Osteoblast (primary cell): ENCODE results near the gene PVR. TPM values are rescaled to one million over a fixed set of nuclear protein-coding genes. Genes with fewer than 3 reads are reported as not detected.

Source experiments
- DNase-seq: peaks from one replicate; pipeline ENCODE4 v3.0.0; 2011; ENCODE audit warnings: low spot score, mixed read lengths; ENCODE audit not compliant: insufficient read length; ENCODE audit errors: missing footprints
- H2AFZ ChIP-seq: 2 replicates; pipeline ENCODE4 v1.6.0; 2011; ENCODE audit warnings: mild to moderate bottlenecking, low read length
- H3K27ac ChIP-seq: 2 replicates; pipeline ENCODE4 v1.5.1; 2011; ENCODE audit warnings: mild to moderate bottlenecking, low read depth, low read length, moderate library complexity
- H3K27me3 ChIP-seq: 2 replicates; pipeline ENCODE4 v1.6.0; 2012; ENCODE audit warnings: mild to moderate bottlenecking, control low read depth, inconsistent platforms, low read length, moderate library complexity; ENCODE audit not compliant: insufficient read depth
- H3K36me3 ChIP-seq: 2 replicates; pipeline ENCODE4 v1.5.1; 2011; ENCODE audit warnings: mild to moderate bottlenecking, low read length, control low read depth, moderate library complexity; ENCODE audit not compliant: insufficient read depth
- H3K4me1 ChIP-seq: 2 replicates; pipeline ENCODE4 v1.5.1; 2011; ENCODE audit warnings: mild to moderate bottlenecking, low read length, control low read depth, moderate library complexity; ENCODE audit not compliant: insufficient read depth
- H3K4me2 ChIP-seq: 2 replicates; pipeline ENCODE4 v1.6.0; 2011; ENCODE audit warnings: mild to moderate bottlenecking, low read length; ENCODE audit not compliant: insufficient read depth
- H3K4me3 ChIP-seq: fragments of 200-600 bp; sonication (generic); 3 replicates; pipeline ENCODE4 v1.5.1; 2012; ENCODE audit warnings: mild to moderate bottlenecking, low read length, inconsistent platforms; ENCODE audit not compliant: insufficient read depth
- H3K79me2 ChIP-seq: 2 replicates; pipeline ENCODE4 v1.6.0; 2012; ENCODE audit warnings: mild to moderate bottlenecking, low read length, control low read depth, inconsistent platforms; ENCODE audit not compliant: insufficient read depth
- H3K9me3 ChIP-seq: 2 replicates; pipeline ENCODE4 v1.5.1; 2011; ENCODE audit warnings: low read depth, low read length, control low read depth
- H4K20me1 ChIP-seq: 2 replicates; pipeline ENCODE4 v1.6.0; 2012; ENCODE audit warnings: mild to moderate bottlenecking, low read length, control low read depth; ENCODE audit not compliant: insufficient read depth
- total RNA-seq: library from RNA; depleted of rRNA; stranded (reverse); fragments of >200 nt; gene quantifications from 2 replicates; pipeline ENCODE4 v1.2.3, GENCODE V29; 2012
- TF ChIP-seq, protein P1 (sequence below): IDR thresholded peaks from 2 replicates; pipeline ENCODE4 v1.5.1; 2011; ENCODE audit warnings: mild to moderate bottlenecking, low read depth, low read length, moderate library complexity; ENCODE audit errors: extremely low read depth

The PVR gene
- total RNA-seq, 1 donor, result 53.6 TPM

DNA sequence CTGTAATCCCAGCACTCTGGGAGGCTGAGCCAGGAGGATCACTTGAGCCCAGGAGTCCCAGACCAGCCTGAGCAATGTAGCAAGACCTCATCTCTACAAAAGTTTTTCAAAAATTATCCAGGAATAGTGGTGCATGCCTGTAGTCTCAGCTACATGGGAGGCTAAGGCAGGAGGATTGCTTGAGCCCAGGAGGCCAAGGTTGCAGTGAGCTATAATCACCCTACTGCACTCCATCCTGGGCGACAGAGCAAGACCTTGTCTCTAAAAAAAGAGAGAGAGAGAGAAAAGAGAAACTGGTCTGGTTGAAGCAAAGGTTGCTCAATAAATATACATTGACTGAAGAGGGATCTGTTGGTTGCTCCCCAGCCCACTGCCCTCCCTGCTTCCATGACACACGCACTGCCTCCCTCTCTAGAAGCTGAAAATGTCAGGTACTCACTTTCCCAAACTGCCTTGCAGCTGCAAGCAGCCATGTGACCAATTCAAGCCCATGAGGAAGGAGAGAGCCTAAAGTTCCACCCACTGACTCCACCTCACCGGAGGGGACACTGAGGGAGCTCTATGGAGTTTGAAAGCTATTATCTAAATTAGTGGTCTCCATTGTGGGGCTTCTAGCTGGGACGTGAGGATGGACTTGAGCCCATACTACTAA is 69.3 kb downstream of the PVR start:
- no peak overlapping the region for H3K27ac ChIP-seq
- H3K36me3 ChIP-seq, result no peaks in the 10 kb centered on the region
- peaks cover 3% of the 10 kb centered on the region for H3K9me3 ChIP-seq
- H3K4me2 ChIP-seq, result no peak overlapping the region
- no peaks in the 10 kb centered on the region for H4K20me1 ChIP-seq
- TF ChIP-seq, protein P1, sequence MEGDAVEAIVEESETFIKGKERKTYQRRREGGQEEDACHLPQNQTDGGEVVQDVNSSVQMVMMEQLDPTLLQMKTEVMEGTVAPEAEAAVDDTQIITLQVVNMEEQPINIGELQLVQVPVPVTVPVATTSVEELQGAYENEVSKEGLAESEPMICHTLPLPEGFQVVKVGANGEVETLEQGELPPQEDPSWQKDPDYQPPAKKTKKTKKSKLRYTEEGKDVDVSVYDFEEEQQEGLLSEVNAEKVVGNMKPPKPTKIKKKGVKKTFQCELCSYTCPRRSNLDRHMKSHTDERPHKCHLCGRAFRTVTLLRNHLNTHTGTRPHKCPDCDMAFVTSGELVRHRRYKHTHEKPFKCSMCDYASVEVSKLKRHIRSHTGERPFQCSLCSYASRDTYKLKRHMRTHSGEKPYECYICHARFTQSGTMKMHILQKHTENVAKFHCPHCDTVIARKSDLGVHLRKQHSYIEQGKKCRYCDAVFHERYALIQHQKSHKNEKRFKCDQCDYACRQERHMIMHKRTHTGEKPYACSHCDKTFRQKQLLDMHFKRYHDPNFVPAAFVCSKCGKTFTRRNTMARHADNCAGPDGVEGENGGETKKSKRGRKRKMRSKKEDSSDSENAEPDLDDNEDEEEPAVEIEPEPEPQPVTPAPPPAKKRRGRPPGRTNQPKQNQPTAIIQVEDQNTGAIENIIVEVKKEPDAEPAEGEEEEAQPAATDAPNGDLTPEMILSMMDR, result no peak
- no peak for DNase-seq
- H3K4me3 ChIP-seq, result no peak overlapping the region
- no peak overlapping the region for H2AFZ ChIP-seq
- H3K4me1 ChIP-seq, result no peaks in the 10 kb centered on the region
- no peaks in the 10 kb centered on the region for H3K79me2 ChIP-seq
- no peaks in the 10 kb centered on the region for H3K27me3 ChIP-seq

Other genes with a start within 250 kb of the PVR start
- gene ZNF285, start 242.3 kb upstream of the PVR start, total RNA-seq, result 5.3 and 5.8 TPM in 2 replicates
- 9.4 and 11.8 TPM in 2 replicates for gene ZNF229, start 195.4 kb upstream of the PVR start, total RNA-seq
- gene ZNF180, start 143.4 kb upstream of the PVR start, total RNA-seq, result 5.0 and 9.4 TPM in 2 replicates
- not detected in 2 replicates for gene CEACAM20, start 114.2 kb upstream of the PVR start, total RNA-seq
- not detected in 2 replicates for gene IGSF23, start 30.3 kb upstream of the PVR start, total RNA-seq
- gene CEACAM19, start 27.6 kb downstream of the PVR start, total RNA-seq, result 0.72 and 1.2 TPM in 2 replicates
- under 0.01 TPM in 1 of 2 replicates, not detected in the other for gene CEACAM16, start 55.2 kb downstream of the PVR start, total RNA-seq
- gene BCL3, start 104.8 kb downstream of the PVR start, total RNA-seq, result 6.5 and 7.2 TPM in 2 replicates
- not detected in 2 replicates for gene CBLC, start 134.0 kb downstream of the PVR start, total RNA-seq
- gene BCAM, start 165.2 kb downstream of the PVR start, total RNA-seq, result 4.3 and 4.4 TPM in 2 replicates
- gene NECTIN2, start 202.4 kb downstream of the PVR start, total RNA-seq, result 38.9 and 46.0 TPM in 2 replicates
- gene TOMM40, start 247.3 kb downstream of the PVR start, total RNA-seq, result 28.3 and 31.8 TPM in 2 replicates